WTC11 (cell line): ENCODE results near the gene CACNA1D. TPM values are rescaled to one million over a fixed set of nuclear protein-coding genes. Genes with fewer than 3 reads are reported as not detected.

ENCODE experiments used
- ATAC-seq: fragments of 200-7000 bp; cut with Tn5 transposase; 2 replicates; pipeline ENCODE4 v1.10.0; 2021; ENCODE audit warnings: mild to moderate bottlenecking, moderate library complexity
- CTCF ChIA-PET: fragments of 300-600 bp; sonication (Branson Sonifier 250); formaldehyde crosslinking; loops from one replicate; lab custom pipeline; 2021; ENCODE audit warnings: antibody characterized with exemption; lab: Charles Lee
- POLR2A ChIA-PET: fragments of 350-600 bp; sonication (Branson Sonifier 250); formaldehyde crosslinking; loops from one replicate; lab custom pipeline; 2021; ENCODE audit warnings: antibody characterized with exemption; lab: Charles Lee
- DNase-seq: peaks from one replicate; pipeline ENCODE4 v3.0.0; 2021; ENCODE audit warnings: low spot score
- H3K27ac Mint-ChIP-seq: 2 replicates; pipeline ENCODE4 v1.8.0; 2021; ENCODE audit warnings: mixed read lengths
- H3K27me3 Mint-ChIP-seq: 2 replicates; pipeline ENCODE4 v1.8.0; 2021; ENCODE audit warnings: low read depth, mild to moderate bottlenecking, moderate library complexity, mixed read lengths
- H3K36me3 Mint-ChIP-seq: 2 replicates; pipeline ENCODE4 v1.8.0; 2021; ENCODE audit warnings: mixed read lengths
- H3K4me1 Mint-ChIP-seq: 2 replicates; pipeline ENCODE4 v1.8.0; 2022; ENCODE audit warnings: mixed read lengths
- H3K4me3 Mint-ChIP-seq: 2 replicates; pipeline ENCODE4 v1.8.0; 2021; ENCODE audit warnings: mild to moderate bottlenecking, moderate library complexity, mixed read lengths
- H3K9me3 Mint-ChIP-seq: 2 replicates; pipeline ENCODE4 v1.8.0; 2021; ENCODE audit warnings: mixed read lengths
- ATF2 ChIP-seq: sonication (generic); formaldehyde crosslinking; IDR thresholded peaks from 2 replicates; pipeline ENCODE4 v1.8.1; 2022; ENCODE audit warnings: low read depth, missing genetic modification reagents, borderline replicate concordance
- CBFB ChIP-seq: sonication (generic); formaldehyde crosslinking; IDR thresholded peaks from 2 replicates; pipeline ENCODE4 v1.8.1; 2022; ENCODE audit warnings: mild to moderate bottlenecking, low read depth, missing genetic modification reagents
- ERG ChIP-seq: fragments of 250-450 bp; sonication (Bioruptor Pico); IDR thresholded peaks from 2 replicates; pipeline ENCODE4 v1.8.0; 2021; ENCODE audit warnings: mild to moderate bottlenecking
- FOXK1 ChIP-seq: sonication (generic); formaldehyde crosslinking; IDR thresholded peaks from 2 replicates; pipeline ENCODE4 v1.8.0; 2022; ENCODE audit warnings: mild to moderate bottlenecking, moderate library complexity, missing genetic modification reagents
- FOXP1 ChIP-seq: sonication (generic); formaldehyde crosslinking; IDR thresholded peaks from 2 replicates; pipeline ENCODE4 v1.8.0; 2022; ENCODE audit warnings: missing genetic modification reagents, mild to moderate bottlenecking, moderate library complexity, borderline replicate concordance
- KAT7 ChIP-seq: sonication (generic); formaldehyde crosslinking; IDR thresholded peaks from 2 replicates; pipeline ENCODE4 v1.8.1; 2023; ENCODE audit warnings: missing genetic modification reagents, mild to moderate bottlenecking, borderline replicate concordance
- NFATC4 ChIP-seq: fragments of 250-450 bp; sonication (Bioruptor Pico); IDR thresholded peaks from 2 replicates; pipeline ENCODE4 v1.9.0; 2021; ENCODE audit warnings: mild to moderate bottlenecking
- NR3C1 ChIP-seq: sonication (generic); formaldehyde crosslinking; conservative IDR thresholded peaks from 2 replicates; pipeline ENCODE4 v1.8.1; 2023; ENCODE audit warnings: low read depth, mild to moderate bottlenecking, missing genetic modification reagents
- OVOL2 ChIP-seq: fragments of 250-450 bp; sonication (Bioruptor Pico); IDR thresholded peaks from 2 replicates; pipeline ENCODE4 v1.9.0; 2021; ENCODE audit warnings: mild to moderate bottlenecking, borderline replicate concordance
- PRDM15 ChIP-seq: sonication (generic); formaldehyde crosslinking; IDR thresholded peaks from 2 replicates; pipeline ENCODE4 v1.8.0; 2022; ENCODE audit warnings: missing genetic modification reagents
- SMAD3 ChIP-seq: sonication (generic); formaldehyde crosslinking; IDR thresholded peaks from 2 replicates; pipeline ENCODE4 v1.8.0; 2022; ENCODE audit warnings: missing genetic modification reagents, mild to moderate bottlenecking, borderline replicate concordance
- SMAD4 ChIP-seq: sonication (generic); formaldehyde crosslinking; IDR thresholded peaks from 2 replicates; pipeline ENCODE4 v1.8.0; 2022; ENCODE audit warnings: mild to moderate bottlenecking, missing genetic modification reagents
- TEAD4 ChIP-seq: sonication (generic); formaldehyde crosslinking; IDR thresholded peaks from 2 replicates; pipeline ENCODE4 v1.8.0; 2022; ENCODE audit warnings: mild to moderate bottlenecking, missing genetic modification reagents
- TP53 ChIP-seq: sonication (generic); formaldehyde crosslinking; IDR thresholded peaks from 2 replicates; pipeline ENCODE4 v1.8.1; 2023; ENCODE audit warnings: mild to moderate bottlenecking, missing genetic modification reagents
- USF1 ChIP-seq: sonication (generic); formaldehyde crosslinking; IDR thresholded peaks from 2 replicates; pipeline ENCODE4 v1.8.0; 2022; ENCODE audit warnings: mild to moderate bottlenecking, missing genetic modification reagents
- ZNF121 ChIP-seq: sonication (generic); formaldehyde crosslinking; IDR thresholded peaks from 2 replicates; pipeline ENCODE4 v1.8.0; 2023; ENCODE audit warnings: missing genetic modification reagents
- ZNF232 ChIP-seq: sonication (generic); formaldehyde crosslinking; IDR thresholded peaks from 2 replicates; pipeline ENCODE4 v1.8.0; 2022; ENCODE audit warnings: mild to moderate bottlenecking, missing genetic modification reagents
- ZNF263 ChIP-seq: sonication (generic); formaldehyde crosslinking; IDR thresholded peaks from 2 replicates; pipeline ENCODE4 v1.8.1; 2022; ENCODE audit warnings: low read depth, mild to moderate bottlenecking, moderate library complexity, missing genetic modification reagents
- ZNF396 ChIP-seq: fragments of 250-450 bp; sonication (Bioruptor Pico); IDR thresholded peaks from 2 replicates; pipeline ENCODE4 v1.8.0; 2021; ENCODE audit warnings: mild to moderate bottlenecking, moderate library complexity, borderline replicate concordance
- ZNF532 ChIP-seq: fragments of 250-450 bp; sonication (Bioruptor Pico); IDR thresholded peaks from 2 replicates; pipeline ENCODE4 v1.9.0; 2021; ENCODE audit warnings: mild to moderate bottlenecking, borderline replicate concordance
- total RNA-seq: library from RNA; stranded (reverse); gene quantifications from 3 replicates; pipeline ENCODE4 v1.2.3, GENCODE V29; 2021

CACNA1D gene
- total RNA-seq, 1 experiment from 2014 or later: 2.3 TPM

- TF ChIP-seq ERG (CRISPR knock-in tag): no peak
- no peak for TF ChIP-seq FOXP1 (CRISPR knock-in tag)
- no peak for TF ChIP-seq TP53
- TF ChIP-seq, all 79 proteins: peak for 0
Observed at GRCh38 chr3:53668872-53669271, 174.5 kb downstream of the CACNA1D start (continued).

- ATAC-seq (no peak), DNase-seq (no peak)
- Mint-ChIP-seq H3K27me3 (no peaks in the 10 kb centered on the region), H3K36me3 (no peaks in the 10 kb centered on the region), H3K4me3 (no peak overlapping the region), H3K27ac (no peak overlapping the region), H3K9me3 (no peaks in the 10 kb centered on the region), H3K4me1 (no peaks in the 10 kb centered on the region)
- ChIA-PET CTCF (interaction anchor here (0.8 to 2.0 kb wide), 2 partner anchors 26 to 43 kb away, joined by 3 to 7 read pairs; no protein-coding TSS in a partner anchor), POLR2A (no interaction called here)
- no peak for TF ChIP-seq SMAD4 (CRISPR knock-in tag)
- no peak for TF ChIP-seq TEAD4
- no peak for TF ChIP-seq CBFB (CRISPR knock-in tag)
Observed at GRCh38 chr3:53670721-53671120, 176.3 kb downstream of the CACNA1D start.

GRCh38 chr3:53671192-53671960 lies 177.0 kb downstream of the CACNA1D start:
- ATAC-seq (no peak), DNase-seq (no peak)
- CTCF ChIA-PET: interaction anchor here (0.8 to 1.0 kb wide), 2 partner anchors 42 to 255 kb away, joined by 3 read pairs; no protein-coding TSS in a partner anchor
- no peaks in the 10 kb centered on the region for H3K4me1 Mint-ChIP-seq
- no peak for TF ChIP-seq ZNF263 (CRISPR knock-in tag)
- TF ChIP-seq ZNF532 (CRISPR knock-in tag): no peak
- TF ChIP-seq ZNF121: no peak
- no peak for TF ChIP-seq NR3C1 (CRISPR knock-in tag)
- no peak for TF ChIP-seq ATF2
- TF ChIP-seq OVOL2 (CRISPR knock-in tag): no peak
- no peak for TF ChIP-seq ZNF232 (CRISPR knock-in tag)
- no peak for TF ChIP-seq NFATC4
- TF ChIP-seq USF1: no peak
- TF ChIP-seq FOXK1 (CRISPR knock-in tag): no peak
- TF ChIP-seq ERG (CRISPR knock-in tag): no peak
- TF ChIP-seq SMAD3 (CRISPR knock-in tag): no peak
- no peak for TF ChIP-seq TEAD4
- no peak for TF ChIP-seq PRDM15 (CRISPR knock-in tag)
- TF ChIP-seq ZNF396 (CRISPR knock-in tag): no peak
- TF ChIP-seq KAT7 (CRISPR knock-in tag): no peak
- POLR2A ChIA-PET: no interaction called here
- no peaks in the 10 kb centered on the region for H3K9me3 Mint-ChIP-seq
- no peaks in the 10 kb centered on the region for H3K27me3 Mint-ChIP-seq
- no peak overlapping the region for H3K4me3 Mint-ChIP-seq
- H3K36me3 Mint-ChIP-seq: no peaks in the 10 kb centered on the region
- no peak overlapping the region for H3K27ac Mint-ChIP-seq
